ENCODE data around the gene UBE2D2. TPM values are rescaled to one million over a fixed set of nuclear protein-coding genes. Genes with fewer than 3 reads are reported as not detected.
A peak's percentile ranks its signal among the peaks of the same experiment; 100 is the strongest.
"Not testable (repeated sequence)": the region's sequence is repeated elsewhere in the genome, so short reads cannot be mapped to it uniquely, and the experiment has no call there.

The UBE2D2 gene
- total RNA-seq, 2 donors from 2014 or later, result 176 to 190 TPM

DNA sequence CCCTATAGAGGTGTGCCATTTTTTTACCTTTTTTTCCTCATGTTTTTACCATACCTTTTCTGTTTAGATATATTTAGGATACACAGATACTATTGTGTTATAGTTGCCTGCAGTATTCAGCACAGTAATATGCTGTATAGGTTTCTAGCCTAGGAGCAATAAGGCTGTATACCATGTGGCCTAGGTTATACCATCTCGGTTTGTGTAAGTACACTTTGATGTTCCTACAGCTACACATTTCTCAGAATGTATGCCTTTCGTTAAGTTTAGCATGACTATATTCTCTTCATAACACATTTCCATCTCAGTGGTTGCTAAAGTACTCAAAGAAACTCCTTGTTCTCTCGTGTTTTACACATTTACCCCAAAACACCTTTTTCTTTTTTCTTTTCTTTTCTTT, 23.0 kb downstream of the UBE2D2 start:
- H3K27ac Mint-ChIP-seq, result no peak overlapping the region
- H3K9me3 Mint-ChIP-seq, result no peaks in the 10 kb centered on the region
- DNase-seq (ENCODE audit: low spot score) (no peak), ATAC-seq (peak in 1 of 2 donors; percentile 81)
- H3K36me3 Mint-ChIP-seq, result no peaks in the 10 kb centered on the region
- no peak overlapping the region for H3K4me3 Mint-ChIP-seq
- peaks cover 24 to 34% of the 10 kb centered on the region in 2 donors for H3K4me1 Mint-ChIP-seq (ENCODE audit: low read depth in 2 of 2)
- no peaks in the 10 kb centered on the region for H3K27me3 Mint-ChIP-seq

DNA sequence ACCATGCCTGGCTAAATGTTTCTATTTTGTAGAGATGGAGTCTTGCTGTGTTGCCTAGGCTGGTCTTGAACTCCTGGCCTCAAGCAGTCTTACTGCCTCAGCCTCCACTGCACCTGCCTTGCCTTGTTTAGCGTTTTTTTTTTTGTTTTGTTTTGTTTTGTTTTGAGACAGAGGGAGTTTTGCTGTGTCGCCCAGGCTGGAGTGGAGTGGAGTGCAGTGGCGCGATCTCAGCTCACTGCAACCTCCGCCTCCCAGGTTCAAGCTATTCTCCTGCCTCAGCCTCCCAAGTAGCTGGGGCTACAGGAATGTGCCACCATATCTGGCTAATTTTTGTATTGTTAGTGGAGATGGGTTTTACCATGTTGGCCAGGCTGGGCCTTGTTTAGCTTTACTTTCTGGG, 27.0 kb downstream of the UBE2D2 start:
- not testable (repeated sequence) for H3K27ac Mint-ChIP-seq; H3K27me3 Mint-ChIP-seq; H3K4me3 Mint-ChIP-seq; DNase-seq (ENCODE audit: low spot score); ATAC-seq; H3K36me3 Mint-ChIP-seq; H3K9me3 Mint-ChIP-seq
- H3K4me1 Mint-ChIP-seq (ENCODE audit: low read depth in 2 of 2), result peaks cover 24 to 35% of the 10 kb centered on the region in 2 donors

DNA sequence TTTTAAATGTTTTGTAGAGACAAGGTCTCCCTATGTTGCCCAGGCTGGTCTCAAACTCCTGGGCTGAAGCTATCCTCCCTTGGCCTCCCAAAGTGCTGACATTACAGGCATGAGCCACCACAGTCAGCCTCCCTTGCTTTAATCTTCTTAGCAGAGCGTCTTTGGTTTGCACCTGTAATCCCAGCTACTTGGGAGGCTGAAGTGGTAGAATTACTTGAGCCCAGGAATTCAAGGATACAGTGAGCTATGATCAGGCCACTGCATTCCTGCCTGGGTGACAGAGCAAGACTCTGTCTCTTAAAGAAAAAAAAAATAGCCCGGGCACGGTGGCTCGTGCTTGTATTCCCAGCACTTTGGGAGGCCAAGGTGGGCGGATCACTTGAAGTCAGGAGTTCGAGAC, 27.8 kb downstream of the UBE2D2 start:
- no peaks in the 10 kb centered on the region for H3K9me3 Mint-ChIP-seq
- no peaks in the 10 kb centered on the region for H3K36me3 Mint-ChIP-seq
- no peak for DNase-seq (ENCODE audit: low spot score)
- H3K27me3 Mint-ChIP-seq, result no peaks in the 10 kb centered on the region
- H3K27ac Mint-ChIP-seq, result no peak overlapping the region
- H3K4me3 Mint-ChIP-seq, result no peak overlapping the region
- no peak for ATAC-seq
- peaks cover 18 to 32% of the 10 kb centered on the region in 2 donors for H3K4me1 Mint-ChIP-seq (ENCODE audit: low read depth in 2 of 2)

DNA sequence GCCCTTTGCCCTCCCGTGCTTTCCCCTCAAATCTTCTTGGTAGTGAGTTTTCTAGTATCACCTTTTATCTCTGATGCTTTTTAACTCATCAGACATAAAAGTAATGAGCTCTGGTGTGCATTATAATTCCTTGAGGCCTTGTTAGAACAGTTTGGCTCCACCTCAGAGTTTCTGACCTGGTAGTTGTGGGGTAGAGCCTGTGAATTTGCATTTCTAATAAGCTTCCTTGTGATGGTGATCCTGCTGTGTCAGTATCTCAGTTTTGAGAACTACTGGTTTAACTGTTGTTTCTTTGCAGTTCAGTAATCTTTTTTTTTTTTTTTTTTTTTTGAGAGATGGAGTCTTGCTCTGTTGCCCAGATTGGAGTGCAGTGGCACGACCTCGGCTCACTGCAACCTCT, 31.1 kb downstream of the UBE2D2 start:
- Mint-ChIP-seq H3K27ac (peak overlapping the region in 1 of 2 donors; percentile 78), H3K4me1 (ENCODE audit: low read depth in 2 of 2) (peaks cover 9 to 23% of the 10 kb centered on the region in 2 donors), H3K27me3 (no peaks in the 10 kb centered on the region), H3K9me3 (no peaks in the 10 kb centered on the region), H3K36me3 (no peaks in the 10 kb centered on the region), H3K4me3 (no peak overlapping the region)
- ATAC-seq, result no peak
- no peak for DNase-seq (ENCODE audit: low spot score)

DNA sequence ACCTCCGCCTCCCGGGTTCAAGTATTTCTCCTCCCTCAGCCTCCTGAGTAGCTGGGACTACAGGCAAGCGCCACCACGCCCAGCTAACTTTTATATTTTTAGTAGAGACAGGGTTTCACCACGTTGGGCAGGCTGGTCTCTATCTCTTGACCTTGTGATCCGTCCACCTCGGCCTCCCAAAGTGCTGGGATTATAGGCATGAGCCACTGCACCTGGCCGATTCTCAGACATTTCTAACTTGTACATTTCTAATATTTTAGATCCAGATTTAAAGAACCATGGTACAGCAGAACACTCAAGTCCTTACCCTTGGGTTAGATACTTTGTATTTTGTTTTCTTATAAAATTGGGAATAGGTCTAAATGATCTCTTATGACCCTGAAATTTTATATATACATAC, 31.9 kb downstream of the UBE2D2 start:
- H3K27ac Mint-ChIP-seq; H3K27me3 Mint-ChIP-seq; DNase-seq (ENCODE audit: low spot score); H3K36me3 Mint-ChIP-seq; H3K9me3 Mint-ChIP-seq; ATAC-seq; H3K4me3 Mint-ChIP-seq: not testable (repeated sequence)
- H3K4me1 Mint-ChIP-seq (ENCODE audit: low read depth in 2 of 2), result peaks cover 8 to 20% of the 10 kb centered on the region in 2 donors

DNA sequence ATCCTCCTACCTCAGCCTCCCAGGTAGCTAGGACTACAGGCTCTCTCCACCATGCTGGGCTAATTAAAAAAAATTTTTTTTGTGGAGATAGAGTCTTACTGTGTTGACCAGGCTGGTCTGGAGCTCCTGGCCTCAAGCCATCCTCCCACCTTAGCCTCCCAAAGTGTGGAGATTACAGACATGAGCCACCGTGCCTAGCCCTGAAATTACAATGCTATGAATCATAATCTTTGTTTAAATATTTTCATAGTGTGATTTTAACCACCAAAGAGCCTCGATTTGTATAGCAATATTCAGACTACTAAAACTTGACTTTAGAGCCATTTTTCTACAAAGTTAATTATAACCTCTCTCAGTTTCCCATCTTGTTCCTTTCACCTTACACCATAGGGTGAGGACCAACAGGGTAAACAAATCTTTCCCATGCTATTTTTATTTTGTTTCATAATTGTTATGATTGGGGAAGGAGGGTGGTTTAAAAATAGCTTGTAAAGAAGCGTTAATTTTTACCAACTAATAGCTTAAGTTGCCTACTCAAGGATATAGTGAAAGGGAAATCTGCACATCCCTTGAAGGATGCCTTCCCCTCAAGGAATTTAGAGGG, 32.7 kb downstream of the UBE2D2 start:
- no peak for ATAC-seq
- no peak overlapping the region for H3K27ac Mint-ChIP-seq

DNA sequence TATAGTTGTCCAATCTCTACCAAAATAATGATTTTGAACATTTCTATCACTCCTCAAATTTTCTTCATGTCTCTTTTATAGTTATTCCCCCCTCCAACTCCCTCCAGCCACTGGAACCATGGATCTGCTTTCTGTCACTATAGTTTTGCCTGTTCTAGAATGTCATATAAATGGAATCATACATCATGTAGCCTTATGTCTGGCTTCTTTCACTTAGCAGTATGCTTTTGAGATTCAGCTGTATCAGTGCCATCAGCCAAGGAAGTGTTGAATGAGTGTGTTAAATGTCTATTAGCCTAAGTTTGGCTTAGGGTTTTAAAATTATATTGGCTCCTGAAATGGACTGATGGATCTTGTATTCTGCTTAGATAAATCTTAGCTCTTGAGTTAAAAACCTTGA, 36.0 kb downstream of the UBE2D2 start:
- ATAC-seq, result no peak
- H3K4me1 Mint-ChIP-seq (ENCODE audit: low read depth in 2 of 2), result peaks cover 6 to 16% of the 10 kb centered on the region in 2 donors
- peak overlapping the region in 1 of 2 donors; percentile 51 for H3K27ac Mint-ChIP-seq

More for the DNA sequence above, 32.7 kb downstream of the UBE2D2 start:
- Mint-ChIP-seq H3K36me3 (no peaks in the 10 kb centered on the region), H3K9me3 (no peaks in the 10 kb centered on the region), H3K4me3 (no peak overlapping the region), H3K27me3 (no peaks in the 10 kb centered on the region), H3K4me1 (ENCODE audit: low read depth in 2 of 2) (peaks cover 6 to 15% of the 10 kb centered on the region in 2 donors)
- no peak for DNase-seq (ENCODE audit: low spot score)

DNA sequence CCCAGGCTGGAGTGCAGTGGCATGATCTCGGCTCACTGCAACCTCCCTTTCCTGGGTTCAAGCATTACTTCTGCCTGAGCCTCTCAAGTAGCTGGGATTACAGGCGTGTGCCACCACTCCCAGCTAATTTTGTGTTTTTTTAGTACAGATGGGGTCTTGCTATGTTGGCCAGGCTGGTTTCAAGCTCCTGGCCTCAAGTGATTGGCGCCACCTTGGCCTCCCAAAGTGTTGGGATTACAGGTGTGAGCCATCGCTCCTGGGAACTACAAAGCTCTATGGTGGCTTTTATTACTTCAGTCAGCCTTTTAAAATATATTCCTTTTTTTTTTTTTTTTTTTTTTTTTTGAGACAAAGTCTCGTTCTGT, 37.4 kb downstream of the UBE2D2 start:
- H3K27me3 Mint-ChIP-seq; H3K36me3 Mint-ChIP-seq; DNase-seq (ENCODE audit: low spot score); ATAC-seq; H3K9me3 Mint-ChIP-seq; H3K4me3 Mint-ChIP-seq; H3K27ac Mint-ChIP-seq: not testable (repeated sequence)
- peaks cover 6 to 15% of the 10 kb centered on the region in 2 donors for H3K4me1 Mint-ChIP-seq (ENCODE audit: low read depth in 2 of 2)

More for the DNA sequence above, 36.0 kb downstream of the UBE2D2 start:
- Mint-ChIP-seq H3K27me3 (no peaks in the 10 kb centered on the region), H3K9me3 (no peaks in the 10 kb centered on the region), H3K36me3 (no peaks in the 10 kb centered on the region), H3K4me3 (no peak overlapping the region)
- DNase-seq (ENCODE audit: low spot score), result no peak

DNA sequence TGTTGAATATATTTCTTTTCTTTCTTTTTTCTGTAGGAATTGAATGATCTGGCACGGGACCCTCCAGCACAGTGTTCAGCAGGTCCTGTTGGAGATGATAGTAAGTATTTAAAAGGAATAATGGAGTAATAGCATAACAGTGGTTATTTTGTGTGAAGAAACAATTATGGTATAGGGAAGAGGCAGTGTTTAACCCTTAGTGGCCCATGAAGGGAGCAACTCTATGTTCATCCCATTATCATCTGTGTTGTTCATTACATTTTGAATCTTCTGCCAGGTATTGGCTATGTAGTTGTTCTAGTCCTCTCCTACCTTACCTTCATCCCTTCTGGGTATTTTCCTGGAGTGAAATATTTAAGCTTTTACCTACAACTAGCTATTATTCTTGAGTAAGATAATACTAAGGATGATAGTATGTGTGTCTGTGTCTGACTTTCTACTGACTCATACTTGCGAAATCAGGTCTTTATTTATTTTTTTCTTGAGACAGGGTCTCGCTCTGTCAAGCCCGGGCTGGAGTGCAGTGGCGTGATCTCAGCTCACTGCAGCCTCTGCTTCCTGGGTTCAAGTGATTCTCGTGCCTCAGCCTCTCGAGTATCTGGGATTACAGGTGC, 39.3 kb downstream of the UBE2D2 start:
- Mint-ChIP-seq H3K36me3 (no peaks in the 10 kb centered on the region), H3K9me3 (no peaks in the 10 kb centered on the region), H3K4me3 (no peak overlapping the region), H3K27me3 (no peaks in the 10 kb centered on the region), H3K4me1 (ENCODE audit: low read depth in 2 of 2) (peaks cover 6 to 15% of the 10 kb centered on the region in 2 donors), H3K27ac (no peak overlapping the region)
- ATAC-seq (no peak), DNase-seq (ENCODE audit: low spot score) (no peak)

DNA sequence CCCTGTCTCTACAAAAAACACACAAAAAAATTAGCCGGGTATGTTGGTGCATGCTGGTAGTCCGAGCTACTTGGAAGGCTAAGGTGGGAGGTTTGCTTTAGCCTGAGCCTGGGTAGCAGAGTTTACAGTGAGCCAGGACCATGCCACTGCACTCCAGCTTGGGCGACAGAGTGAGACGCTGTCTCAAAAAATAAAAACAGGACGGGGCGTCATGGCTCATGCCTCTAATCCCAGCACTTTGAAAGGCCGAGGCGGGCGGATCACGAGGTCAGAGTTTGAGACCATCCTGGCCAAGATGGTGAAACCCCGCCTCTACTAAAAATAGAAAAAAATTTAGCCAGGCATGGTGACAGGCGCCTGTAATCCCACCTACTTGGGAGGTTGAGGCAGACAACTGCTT, 40.3 kb downstream of the UBE2D2 start:
- no peak overlapping the region for H3K27ac Mint-ChIP-seq
- peaks cover 13 to 23% of the 10 kb centered on the region in 2 donors for H3K4me1 Mint-ChIP-seq (ENCODE audit: low read depth in 2 of 2)
- ATAC-seq, result no peak
- no peaks in the 10 kb centered on the region for H3K9me3 Mint-ChIP-seq
- DNase-seq (ENCODE audit: low spot score), result no peak
- no peaks in the 10 kb centered on the region for H3K27me3 Mint-ChIP-seq
- no peak overlapping the region for H3K4me3 Mint-ChIP-seq
- H3K36me3 Mint-ChIP-seq, result no peaks in the 10 kb centered on the region

DNA sequence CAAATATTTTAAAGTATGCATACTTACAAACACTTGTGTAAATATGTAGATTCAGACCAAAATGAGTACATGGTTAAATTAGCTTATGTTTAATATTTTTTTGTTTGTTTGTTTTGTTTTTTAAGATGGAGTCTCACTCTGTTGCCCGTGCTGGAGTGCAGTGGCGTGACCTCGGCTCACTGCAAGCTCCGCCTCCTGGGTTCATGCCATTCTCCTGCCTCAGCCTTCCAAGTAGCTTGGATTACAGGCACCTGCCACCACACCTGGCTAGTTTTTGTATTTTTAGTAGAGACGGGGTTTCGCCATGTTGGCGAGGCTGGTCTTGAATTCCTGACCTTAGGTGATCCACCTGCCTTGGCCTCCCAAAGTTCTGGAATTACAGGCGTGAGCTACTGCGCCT, 40.8 kb downstream of the UBE2D2 start:
- not testable (repeated sequence) for ATAC-seq; H3K27me3 Mint-ChIP-seq; H3K27ac Mint-ChIP-seq; H3K9me3 Mint-ChIP-seq; H3K4me3 Mint-ChIP-seq; DNase-seq (ENCODE audit: low spot score); H3K36me3 Mint-ChIP-seq
- peaks cover 12 to 23% of the 10 kb centered on the region in 2 donors for H3K4me1 Mint-ChIP-seq (ENCODE audit: low read depth in 2 of 2)

DNA sequence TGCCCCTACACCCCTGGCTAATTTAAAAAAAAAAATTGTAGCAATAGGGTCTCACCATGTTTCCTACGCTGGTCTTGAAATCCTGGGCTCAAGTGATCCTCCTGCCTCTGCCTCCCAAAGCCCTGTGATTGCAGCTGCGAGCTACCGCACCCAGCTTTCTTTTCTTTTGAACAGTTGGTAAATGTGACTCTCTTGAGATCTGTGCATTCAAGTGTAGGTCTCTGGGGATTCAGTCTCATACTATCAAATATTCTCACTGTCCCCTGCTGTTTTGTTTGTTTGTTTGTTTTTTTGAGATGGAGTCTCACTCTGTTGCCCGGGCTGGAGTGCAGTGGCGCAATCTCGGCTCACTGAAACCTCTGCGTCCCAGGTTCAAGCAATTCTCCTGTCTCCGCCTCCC, 44.7 kb downstream of the UBE2D2 start:
- Mint-ChIP-seq H3K9me3 (no peaks in the 10 kb centered on the region), H3K4me3 (no peak overlapping the region), H3K4me1 (ENCODE audit: low read depth in 2 of 2) (peaks cover 7 to 15% of the 10 kb centered on the region in 2 donors), H3K36me3 (no peaks in the 10 kb centered on the region), H3K27ac (peak overlapping the region; percentile 63 to 76), H3K27me3 (no peaks in the 10 kb centered on the region)
- no peak for DNase-seq (ENCODE audit: low spot score)
- ATAC-seq, result no peak

DNA sequence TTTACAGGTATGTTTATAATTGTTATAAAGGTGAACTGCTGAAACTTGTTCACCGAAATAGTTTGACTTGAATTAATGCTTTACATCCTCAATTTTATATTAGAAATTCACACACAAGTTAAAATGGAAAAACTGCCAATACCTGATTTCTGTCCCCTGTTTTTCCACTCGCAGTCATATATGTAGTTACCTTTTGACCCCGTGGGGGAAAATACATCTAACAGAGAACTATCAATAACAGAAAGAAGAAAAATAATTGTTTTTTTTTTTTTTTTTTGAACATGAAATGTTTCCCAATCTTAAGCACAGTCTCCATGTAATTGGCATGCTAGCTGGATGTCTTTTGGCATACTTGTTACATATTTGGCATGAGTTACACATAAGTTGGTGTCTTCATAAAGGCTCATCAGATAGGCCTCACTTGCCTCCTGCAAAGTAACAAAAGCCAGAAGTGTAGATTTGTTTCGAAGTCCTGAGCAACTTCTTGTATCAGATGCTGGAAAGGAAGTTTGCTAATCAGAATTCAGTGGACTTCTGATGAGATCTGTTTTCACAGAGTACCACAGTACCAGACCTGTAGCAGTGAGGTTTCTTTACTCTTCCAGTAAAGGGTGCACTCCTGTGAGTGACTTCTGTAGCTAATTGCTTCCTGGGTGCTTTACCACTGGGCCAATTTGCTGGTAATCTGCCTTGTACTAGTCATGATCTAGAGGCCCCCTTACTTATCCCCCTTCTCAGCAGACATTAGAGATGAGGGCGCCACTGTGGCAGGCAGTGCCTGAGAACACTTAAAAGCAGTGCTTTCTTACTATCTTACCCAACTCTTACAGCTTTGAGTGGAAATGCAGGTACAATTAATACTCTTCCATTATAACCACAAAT, 50.8 kb downstream of the UBE2D2 start:
- H3K27ac Mint-ChIP-seq, result peak overlapping the region; percentile 15 to 21
- ATAC-seq (peak in 1 of 2 donors; percentile 66), DNase-seq (ENCODE audit: low spot score) (no peak)
- no peak overlapping the region for H3K4me3 Mint-ChIP-seq
- H3K27me3 Mint-ChIP-seq, result no peaks in the 10 kb centered on the region
- peaks cover 6 to 7% of the 10 kb centered on the region in 2 donors for H3K4me1 Mint-ChIP-seq (ENCODE audit: low read depth in 2 of 2)
- H3K36me3 Mint-ChIP-seq, result no peaks in the 10 kb centered on the region
- H3K9me3 Mint-ChIP-seq, result no peaks in the 10 kb centered on the region

DNA sequence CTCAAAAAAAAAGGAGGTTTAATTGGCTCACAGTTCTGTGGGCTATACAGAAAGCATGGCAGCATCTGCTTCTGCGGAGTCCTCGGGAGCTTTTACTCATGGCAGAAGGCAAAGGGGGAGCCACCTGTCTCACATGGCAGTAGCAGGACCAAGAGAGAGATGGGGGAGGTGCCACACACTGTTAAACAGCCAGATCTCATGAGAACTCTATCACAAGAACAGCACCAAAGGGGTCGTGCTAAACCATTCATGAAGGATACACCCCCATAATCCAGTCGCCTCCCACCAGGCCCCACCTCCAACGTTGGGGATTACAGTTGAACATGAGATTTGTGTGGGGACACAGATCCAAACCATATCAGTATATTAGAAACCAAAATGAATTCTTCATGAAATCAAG, 58.7 kb downstream of the UBE2D2 start:
- ATAC-seq, result no peak
- no peak for DNase-seq (ENCODE audit: low spot score)
- H3K27ac Mint-ChIP-seq, result no peak overlapping the region
- no peak overlapping the region for H3K4me3 Mint-ChIP-seq
- H3K36me3 Mint-ChIP-seq, result peaks cover 5% of the 10 kb centered on the region
- no peaks in the 10 kb centered on the region for H3K27me3 Mint-ChIP-seq
- H3K4me1 Mint-ChIP-seq (ENCODE audit: low read depth in 2 of 2), result peaks cover 8 to 9% of the 10 kb centered on the region in 2 donors
- H3K9me3 Mint-ChIP-seq, result no peaks in the 10 kb centered on the region

All from natural killer cell treated with Interleukin-12 subunit alpha and Interleukin-12 subunit beta and Interleukin-15 and Interleukin-18, amount 100 ng/mL, for 72 hours (primary cell).